ENCODE data around the gene PON2. TPM values are rescaled to one million over a fixed set of nuclear protein-coding genes. Genes with fewer than 3 reads are reported as not detected.
A peak's percentile ranks its signal among the peaks of the same experiment; 100 is the strongest.
"Not testable (repeated sequence)": the region's sequence is repeated elsewhere in the genome, so short reads cannot be mapped to it uniquely, and the experiment has no call there.

Gene PON2
- total RNA-seq, 5 donors from 2014 or later (not counting 1 experiment from before 2014, with no cell fraction given), result 4.3 to 11.4 (median 7.0) TPM

DNA sequence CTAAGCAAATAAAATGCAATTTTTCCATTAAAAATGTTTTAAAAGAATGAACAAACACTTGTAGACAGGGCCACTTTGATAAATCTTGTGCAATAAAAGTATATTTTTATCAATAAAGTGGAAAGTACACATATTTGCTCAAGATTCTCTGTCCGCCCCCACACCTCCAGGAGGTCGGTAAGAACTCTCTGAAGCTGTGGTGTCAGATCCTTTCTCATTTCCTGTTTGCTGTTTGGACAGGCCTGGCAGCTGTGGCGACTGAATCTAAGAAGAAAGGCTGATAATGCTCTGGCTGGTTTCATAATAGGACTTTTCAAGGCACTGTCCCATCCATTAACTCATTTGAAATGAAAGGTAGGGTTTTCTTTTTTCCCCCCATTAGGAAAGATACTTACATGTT lies 35.6 kb upstream of the PON2 start:
- Histone ChIP-seq H3K27ac (ENCODE audit: low read length) (no peak overlapping the region), H3K27me3 (replicated peaks in 1 of 2; ENCODE audit: control insufficient read depth in 2 of 2, extremely low read depth in 1 of 2, insufficient read depth in 2 of 2, low read length in 1 of 2) (no peaks in the 10 kb centered on the region), H3K9me3 (no peaks in the 10 kb centered on the region), H3K4me1 (ENCODE audit: control insufficient read depth in 1 of 2, extremely low read depth in 1 of 2, insufficient read depth in 2 of 2, low read length in 2 of 2) (peaks cover 6 to 12% of the 10 kb centered on the region in 2 experiments), H3K36me3 (ENCODE audit: control insufficient read depth in 2 of 2, extremely low read depth in 1 of 2, insufficient read depth in 1 of 2, low read length in 1 of 2) (no peaks in the 10 kb centered on the region), H3K4me3 (ENCODE audit: control insufficient read depth in 1 of 2, extremely low read depth in 1 of 2, low read length in 1 of 2) (no peak overlapping the region)
- DNase-seq, result no peak
- POLR2A ChIA-PET, result no interaction called here
- H3K36me3 Mint-ChIP-seq, result no peaks in the 10 kb centered on the region
- H3K4me1 Mint-ChIP-seq, result peaks cover 10 to 14% (median 13%) of the 10 kb centered on the region in 3 donors
- no peaks in the 10 kb centered on the region for H3K9me3 Mint-ChIP-seq
- ATAC-seq (replicated peaks in 1 of 4), result no peak
- no peak overlapping the region for H3K4me3 Mint-ChIP-seq
- no peaks in the 10 kb centered on the region for H3K27me3 Mint-ChIP-seq
- CTCF ChIA-PET, result no interaction called here
- no CpG with 5 or more reads among the region's 3 CpGs for WGBS (ENCODE audit: insufficient coverage)
- peak overlapping the region in 1 of 2 donors; percentile 28 for H3K27ac Mint-ChIP-seq

DNA sequence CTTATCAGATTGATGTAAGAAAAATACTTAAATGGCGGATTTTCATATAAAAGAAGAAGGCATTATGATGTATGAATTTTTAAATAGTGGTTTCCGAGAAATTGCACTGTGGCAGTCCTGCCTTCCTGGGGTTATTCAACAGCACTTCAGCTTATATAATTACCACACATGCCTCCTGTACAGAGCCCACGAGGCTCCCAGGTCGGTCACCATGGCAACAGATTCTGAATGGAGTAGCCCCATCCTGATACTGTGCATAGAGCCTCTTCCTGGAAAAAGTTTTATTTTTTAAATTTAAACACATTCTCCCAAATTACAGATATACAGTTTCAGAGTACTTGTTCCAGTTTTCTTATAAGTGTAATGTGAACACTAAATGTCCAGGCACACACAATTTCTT lies 35.0 kb upstream of the PON2 start:
- no peaks in the 10 kb centered on the region for H3K36me3 Mint-ChIP-seq
- DNase-seq (no peak), ATAC-seq (replicated peaks in 1 of 4) (no peak)
- H3K4me1 ChIP-seq (ENCODE audit: control insufficient read depth in 1 of 2, extremely low read depth in 1 of 2, insufficient read depth in 2 of 2, low read length in 2 of 2), result peaks cover 6 to 12% of the 10 kb centered on the region in 2 experiments
- no peaks in the 10 kb centered on the region for H3K9me3 ChIP-seq
- no CpG with 5 or more reads among the region's 4 CpGs for WGBS (ENCODE audit: insufficient coverage)
- H3K27ac ChIP-seq (ENCODE audit: low read length), result no peak overlapping the region
- POLR2A ChIA-PET, result no interaction called here
- H3K27ac Mint-ChIP-seq, result no peak overlapping the region
- H3K4me3 ChIP-seq (ENCODE audit: control insufficient read depth in 1 of 2, extremely low read depth in 1 of 2, low read length in 1 of 2), result no peak overlapping the region
- H3K9me3 Mint-ChIP-seq, result no peaks in the 10 kb centered on the region
- H3K27me3 Mint-ChIP-seq, result no peaks in the 10 kb centered on the region
- CTCF ChIA-PET, result no interaction called here
- H3K27me3 ChIP-seq (replicated peaks in 1 of 2; ENCODE audit: control insufficient read depth in 2 of 2, extremely low read depth in 1 of 2, insufficient read depth in 2 of 2, low read length in 1 of 2), result no peaks in the 10 kb centered on the region
- H3K4me3 Mint-ChIP-seq, result no peak overlapping the region
- H3K4me1 Mint-ChIP-seq, result peaks cover 10 to 14% (median 13%) of the 10 kb centered on the region in 3 donors
- H3K36me3 ChIP-seq (ENCODE audit: control insufficient read depth in 2 of 2, extremely low read depth in 1 of 2, insufficient read depth in 1 of 2, low read length in 1 of 2), result no peaks in the 10 kb centered on the region

DNA sequence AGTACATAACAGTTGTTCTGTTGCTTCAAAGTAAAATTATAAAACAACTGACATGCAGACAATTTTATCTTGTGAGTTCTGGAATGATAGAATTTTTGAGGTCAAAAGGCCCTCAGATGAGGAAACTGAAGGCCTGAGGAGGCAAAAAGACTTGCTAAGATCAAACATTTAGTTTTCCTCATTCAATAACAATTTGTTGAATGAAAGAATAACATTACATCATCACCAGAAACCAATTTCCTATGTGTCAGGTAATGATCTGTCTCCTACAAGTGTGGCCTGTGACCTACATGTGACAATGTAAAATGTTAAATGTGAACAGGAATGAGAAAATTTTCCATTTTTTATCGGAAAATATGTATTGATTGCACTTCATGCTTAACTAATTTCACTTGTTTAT lies 34.4 kb upstream of the PON2 start:
- no peaks in the 10 kb centered on the region for H3K9me3 ChIP-seq
- H3K36me3 ChIP-seq (ENCODE audit: control insufficient read depth in 2 of 2, extremely low read depth in 1 of 2, insufficient read depth in 1 of 2, low read length in 1 of 2), result no peaks in the 10 kb centered on the region
- POLR2A ChIA-PET, result no interaction called here
- H3K36me3 Mint-ChIP-seq, result no peaks in the 10 kb centered on the region
- peaks cover 6 to 12% of the 10 kb centered on the region in 2 experiments for H3K4me1 ChIP-seq (ENCODE audit: control insufficient read depth in 1 of 2, extremely low read depth in 1 of 2, insufficient read depth in 2 of 2, low read length in 2 of 2)
- no peak overlapping the region for H3K4me3 ChIP-seq (ENCODE audit: control insufficient read depth in 1 of 2, extremely low read depth in 1 of 2, low read length in 1 of 2)
- H3K27ac Mint-ChIP-seq, result no peak overlapping the region
- ATAC-seq (replicated peaks in 1 of 4), result no peak
- peaks cover 10 to 14% (median 13%) of the 10 kb centered on the region in 3 donors for H3K4me1 Mint-ChIP-seq
- no peaks in the 10 kb centered on the region for H3K27me3 ChIP-seq (replicated peaks in 1 of 2; ENCODE audit: control insufficient read depth in 2 of 2, extremely low read depth in 1 of 2, insufficient read depth in 2 of 2, low read length in 1 of 2)
- H3K27ac ChIP-seq (ENCODE audit: low read length), result no peak overlapping the region
- no peak overlapping the region for H3K4me3 Mint-ChIP-seq
- DNase-seq, result no peak
- WGBS (ENCODE audit: insufficient coverage), result no CpG with 5 or more reads among the region's 1 CpG
- CTCF ChIA-PET, result no interaction called here
- H3K9me3 Mint-ChIP-seq, result no peaks in the 10 kb centered on the region
- no peaks in the 10 kb centered on the region for H3K27me3 Mint-ChIP-seq

DNA sequence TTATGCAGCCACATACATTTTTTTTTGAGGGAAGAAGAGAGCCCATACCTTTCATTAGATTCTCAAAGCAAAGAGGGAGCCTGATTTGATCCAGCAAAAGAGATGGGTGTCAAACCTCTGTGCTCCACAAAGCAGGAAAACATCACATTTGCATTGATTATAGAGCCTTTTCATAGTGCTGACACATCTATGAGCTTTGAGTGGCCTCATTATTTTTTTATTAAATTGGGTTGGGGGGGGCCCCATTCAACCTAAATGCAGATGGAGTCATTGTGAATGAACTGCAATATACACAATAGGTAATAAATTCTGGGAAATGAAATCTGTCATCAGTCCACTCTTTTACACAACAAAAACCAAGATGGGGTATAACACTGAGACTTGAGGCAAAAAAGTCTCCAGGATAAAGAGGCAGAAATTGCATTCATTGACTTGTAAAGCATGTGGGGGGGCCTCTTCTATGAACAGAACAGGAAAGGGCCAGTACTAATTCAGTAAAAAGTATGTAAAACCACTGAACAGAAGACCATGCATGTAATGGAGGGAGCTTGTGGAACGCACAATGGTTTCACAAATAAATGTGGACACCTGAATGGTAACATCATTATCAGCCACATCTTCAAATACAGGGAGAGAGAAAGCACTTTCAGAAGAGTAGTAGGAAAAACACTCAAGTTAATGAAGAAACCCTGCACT lies 33.2 kb upstream of the PON2 start:
- H3K9me3 ChIP-seq, result no peaks in the 10 kb centered on the region
- H3K4me1 ChIP-seq (ENCODE audit: control insufficient read depth in 1 of 2, extremely low read depth in 1 of 2, insufficient read depth in 2 of 2, low read length in 2 of 2), result peaks cover 6 to 12% of the 10 kb centered on the region in 2 experiments
- Mint-ChIP-seq H3K36me3 (no peaks in the 10 kb centered on the region), H3K27me3 (no peaks in the 10 kb centered on the region), H3K27ac (no peak overlapping the region), H3K4me1 (peaks cover 10 to 14% (median 13%) of the 10 kb centered on the region in 3 donors), H3K4me3 (no peak overlapping the region), H3K9me3 (no peaks in the 10 kb centered on the region)
- H3K36me3 ChIP-seq (ENCODE audit: control insufficient read depth in 2 of 2, extremely low read depth in 1 of 2, insufficient read depth in 1 of 2, low read length in 1 of 2), result no peaks in the 10 kb centered on the region
- H3K4me3 ChIP-seq (ENCODE audit: control insufficient read depth in 1 of 2, extremely low read depth in 1 of 2, low read length in 1 of 2), result no peak overlapping the region
- CTCF ChIA-PET, result interaction anchor here (2.6 kb wide), 2 partner anchors 8 to 9 kb away, joined by 9 to 11 read pairs; no protein-coding TSS in a partner anchor
- DNase-seq (no peak), ATAC-seq (replicated peaks in 1 of 4) (no peak)
- no peak overlapping the region for H3K27ac ChIP-seq (ENCODE audit: low read length)
- H3K27me3 ChIP-seq (replicated peaks in 1 of 2; ENCODE audit: control insufficient read depth in 2 of 2, extremely low read depth in 1 of 2, insufficient read depth in 2 of 2, low read length in 1 of 2), result no peaks in the 10 kb centered on the region
- POLR2A ChIA-PET, result no interaction called here
- WGBS (ENCODE audit: insufficient coverage), result no CpG with 5 or more reads among the region's 1 CpG

DNA sequence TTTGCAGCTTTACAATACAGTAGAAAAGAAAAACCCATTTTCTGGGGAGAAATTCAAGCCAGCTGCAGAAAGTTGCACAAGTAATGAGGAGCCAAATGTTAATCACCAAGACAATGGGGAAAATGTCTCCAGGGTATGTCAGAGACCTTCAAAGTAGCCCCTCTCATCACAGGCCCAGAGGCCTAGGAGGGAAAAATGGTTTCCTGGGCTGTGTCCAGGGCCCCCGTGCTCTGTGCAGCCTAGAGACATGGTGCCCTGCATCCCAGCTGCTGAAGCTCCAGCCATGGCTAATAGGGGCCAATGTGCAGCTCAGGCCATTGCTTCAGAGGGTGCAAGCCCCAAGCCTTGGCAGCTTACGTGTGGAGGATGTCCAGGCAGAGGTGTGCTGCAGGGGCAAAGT lies 25.8 kb upstream of the PON2 start:
- CTCF ChIA-PET; H3K4me3 Mint-ChIP-seq; H3K27ac Mint-ChIP-seq; H3K4me3 ChIP-seq (ENCODE audit: control insufficient read depth in 1 of 2, extremely low read depth in 1 of 2, low read length in 1 of 2); H3K36me3 ChIP-seq (ENCODE audit: control insufficient read depth in 2 of 2, extremely low read depth in 1 of 2, insufficient read depth in 1 of 2, low read length in 1 of 2); H3K4me1 Mint-ChIP-seq; H3K9me3 ChIP-seq; POLR2A ChIA-PET; H3K36me3 Mint-ChIP-seq; ATAC-seq (replicated peaks in 1 of 4); H3K27me3 ChIP-seq (replicated peaks in 1 of 2; ENCODE audit: control insufficient read depth in 2 of 2, extremely low read depth in 1 of 2, insufficient read depth in 2 of 2, low read length in 1 of 2); H3K27ac ChIP-seq (ENCODE audit: low read length); DNase-seq; H3K4me1 ChIP-seq (ENCODE audit: control insufficient read depth in 1 of 2, extremely low read depth in 1 of 2, insufficient read depth in 2 of 2, low read length in 2 of 2): not testable (repeated sequence)
- 88% methylated on average over 2 of the region's 2 CpGs for WGBS (ENCODE audit: insufficient coverage)
- Mint-ChIP-seq H3K9me3 (peaks cover 12 to 19% (median 17%) of the 10 kb centered on the region in 3 donors), H3K27me3 (peaks cover 12 to 22% of the 10 kb centered on the region in 2 donors)

DNA sequence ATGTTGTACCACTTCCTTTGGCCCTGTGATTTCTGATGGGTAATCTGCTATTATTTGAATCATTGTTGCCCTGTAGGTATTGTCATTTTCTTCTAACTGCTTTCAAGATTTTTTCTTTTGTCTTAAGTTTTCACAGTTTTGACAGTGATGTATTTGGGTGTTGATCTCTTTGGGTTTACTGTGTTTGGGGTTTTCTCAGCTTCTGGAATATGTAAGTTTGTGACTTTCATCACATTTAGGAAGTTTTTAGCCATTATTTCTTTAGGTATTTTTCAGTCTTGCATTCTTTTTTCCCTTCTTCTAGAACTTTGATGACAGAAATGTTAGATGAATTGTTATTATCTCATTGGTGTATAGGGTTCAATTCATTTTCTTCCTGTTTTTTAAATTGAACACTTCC lies 23.1 kb upstream of the PON2 start:
- peaks cover 0 to 6% of the 10 kb centered on the region in 2 experiments for H3K27me3 ChIP-seq (replicated peaks in 1 of 2; ENCODE audit: control insufficient read depth in 2 of 2, extremely low read depth in 1 of 2, insufficient read depth in 2 of 2, low read length in 1 of 2)
- H3K27ac ChIP-seq (ENCODE audit: low read length), result no peak overlapping the region
- Mint-ChIP-seq H3K4me3 (no peak overlapping the region), H3K27me3 (peaks cover 15 to 22% of the 10 kb centered on the region in 2 donors), H3K27ac (no peak overlapping the region), H3K36me3 (peaks cover 4% of the 10 kb centered on the region), H3K9me3 (peaks cover 12 to 19% (median 17%) of the 10 kb centered on the region in 3 donors), H3K4me1 (no peaks in the 10 kb centered on the region)
- peaks cover 4% of the 10 kb centered on the region for H3K9me3 ChIP-seq
- ChIA-PET POLR2A (no interaction called here), CTCF (no interaction called here)
- no peak for ATAC-seq (replicated peaks in 1 of 4)
- no peaks in the 10 kb centered on the region for H3K36me3 ChIP-seq (ENCODE audit: control insufficient read depth in 2 of 2, extremely low read depth in 1 of 2, insufficient read depth in 1 of 2, low read length in 1 of 2)
- H3K4me1 ChIP-seq (ENCODE audit: control insufficient read depth in 1 of 2, extremely low read depth in 1 of 2, insufficient read depth in 2 of 2, low read length in 2 of 2), result no peaks in the 10 kb centered on the region
- DNase-seq, result no peak
- no peak overlapping the region for H3K4me3 ChIP-seq (ENCODE audit: control insufficient read depth in 1 of 2, extremely low read depth in 1 of 2, low read length in 1 of 2)
